Cerebellar nuclear complex (tissue), 1 donor: Measurements from ENCODE around the gene ELOB.

Experiments used
- DNase-seq, 2 experiments: peaks; one replicate each; lab custom pipeline; 2025; lab: John Stamatoyannopoulos, UW

The ELOB gene

DNA sequence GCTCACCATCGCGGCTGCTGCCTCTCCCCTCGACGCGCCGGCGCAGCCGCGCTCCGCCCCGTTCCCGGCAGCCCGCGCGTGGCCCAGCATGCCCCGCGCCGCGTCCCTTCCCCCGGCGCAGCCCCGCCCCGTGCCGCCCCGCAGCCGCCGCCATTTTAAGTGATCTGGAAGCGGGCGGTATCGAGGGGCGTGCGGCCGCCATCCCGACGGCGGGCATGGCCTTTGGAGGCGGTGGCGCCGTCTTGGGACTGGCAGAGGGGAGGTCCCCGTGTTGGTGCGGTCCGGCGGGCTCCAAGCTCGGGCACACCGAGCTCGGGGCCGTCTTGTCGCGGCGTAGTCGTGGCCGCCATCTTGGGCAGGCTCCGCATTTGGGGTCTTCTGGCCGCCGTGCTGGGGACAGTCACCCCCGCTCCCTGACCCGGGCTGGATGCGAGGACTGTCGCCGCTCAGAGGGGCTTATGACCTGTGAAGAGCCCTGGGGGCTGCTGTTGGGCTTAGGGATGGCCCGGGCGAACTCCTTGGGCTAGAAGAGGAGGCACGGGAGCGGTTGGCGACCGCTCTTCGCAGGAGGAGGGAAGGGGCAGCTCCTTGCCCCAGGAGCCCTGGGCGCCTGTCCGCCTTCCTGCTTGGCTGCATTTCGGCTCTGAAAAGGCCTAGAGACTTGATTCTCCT lies at the start of gene ELOB:
TSS of gene ELOB (minus strand) at position 50 of the 672 bp plus-strand sequence. CDS start at position 9, 41 bp downstream.
- peak in 1 of 2 experiments; percentile 22 for DNase-seq

DNA sequence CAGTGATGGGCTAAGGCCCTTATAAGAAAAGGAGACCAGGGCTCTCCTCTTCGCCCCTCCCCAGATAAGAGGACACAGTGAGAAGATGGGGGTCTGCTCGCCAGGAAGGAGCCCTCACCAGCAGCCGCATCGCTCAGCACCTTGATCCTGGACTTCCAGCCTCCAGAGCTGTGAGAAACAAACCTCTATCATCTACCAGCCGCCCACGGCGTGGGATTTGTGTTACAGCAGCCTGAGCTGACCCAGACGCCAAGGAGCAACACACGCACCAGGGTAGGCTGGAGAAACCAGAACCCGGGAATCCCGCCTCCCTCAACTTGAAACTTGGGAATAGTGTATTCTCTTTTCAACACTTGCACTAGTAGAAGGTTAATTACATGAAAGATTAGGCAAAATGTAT lies 48.8 kb upstream of the ELOB start:
- DNase-seq: no peak

DNA sequence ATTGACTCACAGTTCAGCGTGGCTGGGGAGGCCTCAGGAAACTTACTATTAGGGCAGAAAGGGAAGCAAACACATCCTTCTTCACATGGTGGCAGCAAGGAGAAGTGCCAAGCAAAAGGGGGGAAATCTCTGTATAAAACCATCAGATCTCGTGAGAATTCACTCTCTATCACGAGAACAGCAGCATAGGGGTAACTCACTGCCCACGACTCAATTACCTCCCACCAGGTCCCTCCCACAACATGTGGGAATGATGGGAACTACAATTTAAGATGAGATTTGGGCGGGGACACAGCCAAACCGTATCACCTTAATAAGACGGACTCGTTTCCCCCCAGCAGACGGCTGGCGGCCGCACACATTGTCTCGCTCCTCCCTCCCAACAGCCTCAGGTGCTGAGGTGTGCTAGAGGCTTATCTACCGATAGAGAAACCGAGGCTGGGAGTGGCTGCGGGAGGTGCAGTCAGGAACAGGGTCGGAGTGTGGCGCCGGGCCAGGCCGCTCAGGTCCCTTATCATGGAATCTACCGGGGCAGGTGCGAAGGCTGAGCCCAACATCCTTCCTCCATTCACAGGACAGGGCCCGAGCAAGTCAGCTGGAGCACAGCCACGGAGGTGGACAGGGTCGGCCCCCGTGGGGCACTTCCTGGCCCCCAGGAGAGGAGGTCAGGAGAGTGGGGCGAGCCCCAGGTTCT lies 48.1 kb upstream of the ELOB start:
- no peak for DNase-seq

DNA sequence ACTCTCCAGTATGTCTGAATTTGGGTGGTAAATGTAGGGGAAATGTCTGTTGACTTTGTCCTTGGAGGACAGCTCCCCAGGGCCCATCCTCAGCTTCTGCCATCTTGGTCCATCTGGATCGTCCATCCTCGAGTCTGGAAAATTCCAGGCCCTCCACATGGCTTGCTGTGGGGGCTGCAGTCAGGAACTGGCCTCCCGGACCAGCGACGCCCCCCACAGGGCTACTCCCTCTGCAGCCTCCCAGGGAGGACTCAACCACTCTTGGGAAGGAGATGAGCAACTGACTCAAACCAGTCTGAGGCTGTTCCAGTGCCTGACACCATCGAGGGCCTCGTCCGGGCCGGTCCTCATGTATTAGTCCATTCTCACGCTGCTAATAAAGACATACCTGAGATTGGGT lies 47.5 kb upstream of the ELOB start:
- DNase-seq: no peak

DNA sequence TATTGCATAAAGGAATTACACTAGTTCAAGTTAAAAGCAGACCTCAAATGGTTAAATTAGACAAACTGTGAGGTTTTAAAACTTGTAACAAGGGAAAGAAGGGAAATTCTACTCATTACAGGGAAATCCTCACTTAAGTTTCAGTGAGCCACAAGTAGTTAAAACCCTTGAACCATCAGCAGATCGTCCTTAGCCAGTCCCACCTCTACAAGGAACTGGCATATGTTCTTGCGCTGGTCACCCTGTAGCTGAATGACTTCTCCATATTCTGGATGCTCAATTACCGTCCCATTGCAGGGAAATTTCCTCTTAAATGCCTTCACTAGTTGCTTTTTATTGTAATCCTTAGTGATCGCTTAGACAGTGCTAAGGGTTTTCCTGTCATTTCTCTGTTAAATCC lies 45.4 kb upstream of the ELOB start:
- no peak for DNase-seq

DNA sequence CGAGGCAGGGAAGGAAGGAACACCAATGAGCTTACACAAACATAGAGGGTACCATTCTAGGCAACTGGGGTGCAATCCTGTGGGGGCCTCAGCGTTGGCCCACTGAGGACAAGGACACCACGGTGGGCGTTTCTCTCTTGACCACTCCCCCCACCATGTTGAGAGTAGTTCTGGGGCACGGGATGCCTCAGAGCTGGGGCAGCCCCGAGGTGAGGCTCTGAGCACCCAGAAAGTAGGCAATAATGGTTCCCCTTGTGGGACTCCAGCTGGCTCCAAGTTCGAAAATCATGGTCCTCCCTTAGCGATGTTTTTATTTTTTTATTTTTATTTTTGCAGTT lies 45.0 kb upstream of the ELOB start:
- no peak for DNase-seq

DNA sequence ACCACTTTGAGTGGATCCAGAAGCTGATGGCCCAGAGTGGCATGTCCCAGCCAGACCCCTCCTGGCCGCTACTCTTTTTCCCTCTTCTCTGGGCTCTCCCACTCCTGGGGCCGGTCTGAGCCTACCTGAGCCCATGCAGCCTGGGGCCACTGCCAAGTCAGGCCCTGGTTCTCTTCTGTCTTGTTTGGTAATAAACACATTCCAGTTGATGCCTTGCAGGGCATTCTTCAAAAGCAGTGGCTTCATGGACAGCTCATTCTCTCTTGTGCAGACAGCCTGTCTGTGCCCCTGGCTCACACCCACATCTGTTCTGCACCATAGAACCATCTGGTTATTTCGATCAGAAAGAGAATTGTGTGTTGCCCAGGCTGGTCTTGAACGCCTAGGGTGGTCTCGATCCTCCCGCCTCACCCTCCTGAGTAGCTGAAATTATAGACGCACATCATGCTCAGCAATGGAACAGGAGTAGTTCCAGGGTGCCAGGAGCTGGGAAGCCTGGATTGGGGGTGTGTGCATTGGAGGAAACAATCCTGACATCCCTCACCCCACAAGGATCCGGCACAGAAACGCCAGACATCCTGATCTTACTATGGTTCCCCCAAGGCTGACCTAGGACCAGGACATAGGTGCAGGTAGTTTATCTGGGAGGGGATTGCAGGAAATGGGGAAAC lies 44.5 kb upstream of the ELOB start:
- no peak for DNase-seq

DNA sequence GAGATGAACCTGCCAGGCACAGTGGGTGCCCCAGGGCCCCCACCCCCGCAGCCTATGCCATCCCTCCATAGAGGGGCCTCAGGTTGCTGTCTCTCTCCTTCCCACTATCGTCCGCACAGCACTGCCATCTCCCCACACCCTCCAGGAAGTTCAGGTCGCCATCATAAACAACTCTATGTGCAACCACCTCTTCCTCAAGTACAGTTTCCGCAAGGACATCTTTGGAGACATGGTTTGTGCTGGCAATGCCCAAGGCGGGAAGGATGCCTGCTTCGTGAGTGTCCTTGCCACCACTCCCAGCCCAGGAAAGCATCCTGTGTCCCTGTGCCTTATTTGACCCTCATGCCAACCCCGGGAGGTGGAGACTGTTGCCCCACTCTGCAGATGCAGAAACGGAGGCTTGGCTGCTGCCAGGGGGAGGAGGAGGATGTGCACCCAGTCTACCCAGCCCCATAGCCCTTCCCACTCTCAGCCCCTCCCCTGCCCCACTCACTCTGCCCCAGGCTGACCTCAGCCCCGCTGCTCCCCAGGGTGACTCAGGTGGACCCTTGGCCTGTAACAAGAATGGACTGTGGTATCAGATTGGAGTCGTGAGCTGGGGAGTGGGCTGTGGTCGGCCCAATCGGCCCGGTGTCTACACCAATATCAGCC lies 43.9 kb upstream of the ELOB start:
- no peak for DNase-seq

DNA sequence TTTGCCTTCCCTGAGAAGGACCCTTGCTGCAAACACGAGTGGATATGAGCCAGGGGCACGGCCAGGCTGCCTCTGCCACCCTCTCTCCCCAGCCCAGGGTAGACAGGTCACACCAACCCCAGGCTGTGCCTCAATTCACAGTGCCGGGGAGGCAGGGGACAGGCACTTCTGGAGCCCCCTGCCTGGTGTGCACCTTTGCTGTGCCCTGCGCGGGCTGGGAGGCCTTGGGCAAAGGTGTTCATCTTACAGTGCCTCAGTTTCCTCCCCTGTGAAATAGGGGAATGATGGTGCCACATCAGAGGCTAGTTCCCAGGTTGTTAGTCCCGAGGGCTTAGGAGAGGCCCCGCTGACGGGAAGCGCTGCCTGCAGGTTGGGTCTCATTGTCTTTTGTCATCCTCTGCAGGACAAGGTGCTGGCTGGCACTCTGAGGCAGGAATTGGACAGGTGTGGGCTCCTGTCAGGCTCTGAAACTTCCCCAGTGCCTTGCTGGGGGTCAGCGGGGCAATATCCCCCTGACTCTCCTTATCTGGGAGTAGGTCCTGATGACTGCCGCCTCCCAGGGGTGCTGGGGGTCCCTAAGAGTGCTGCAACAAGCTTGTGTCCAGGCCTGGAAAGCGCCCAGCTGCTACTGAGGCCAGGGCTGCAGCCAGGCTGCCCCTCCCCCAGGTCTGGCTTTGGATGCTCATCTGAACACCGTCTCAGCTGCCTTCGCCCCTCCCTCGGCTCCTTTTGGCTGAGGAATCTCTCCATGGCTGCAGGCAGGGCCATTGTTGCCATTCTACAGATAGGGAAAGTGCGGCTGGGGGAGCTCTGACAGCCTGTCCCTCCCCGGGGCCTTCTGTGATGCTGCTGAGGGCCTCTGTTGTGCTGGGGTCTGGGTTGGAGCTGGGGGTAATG lies 43.1 kb upstream of the ELOB start:
- DNase-seq: no peak

DNA sequence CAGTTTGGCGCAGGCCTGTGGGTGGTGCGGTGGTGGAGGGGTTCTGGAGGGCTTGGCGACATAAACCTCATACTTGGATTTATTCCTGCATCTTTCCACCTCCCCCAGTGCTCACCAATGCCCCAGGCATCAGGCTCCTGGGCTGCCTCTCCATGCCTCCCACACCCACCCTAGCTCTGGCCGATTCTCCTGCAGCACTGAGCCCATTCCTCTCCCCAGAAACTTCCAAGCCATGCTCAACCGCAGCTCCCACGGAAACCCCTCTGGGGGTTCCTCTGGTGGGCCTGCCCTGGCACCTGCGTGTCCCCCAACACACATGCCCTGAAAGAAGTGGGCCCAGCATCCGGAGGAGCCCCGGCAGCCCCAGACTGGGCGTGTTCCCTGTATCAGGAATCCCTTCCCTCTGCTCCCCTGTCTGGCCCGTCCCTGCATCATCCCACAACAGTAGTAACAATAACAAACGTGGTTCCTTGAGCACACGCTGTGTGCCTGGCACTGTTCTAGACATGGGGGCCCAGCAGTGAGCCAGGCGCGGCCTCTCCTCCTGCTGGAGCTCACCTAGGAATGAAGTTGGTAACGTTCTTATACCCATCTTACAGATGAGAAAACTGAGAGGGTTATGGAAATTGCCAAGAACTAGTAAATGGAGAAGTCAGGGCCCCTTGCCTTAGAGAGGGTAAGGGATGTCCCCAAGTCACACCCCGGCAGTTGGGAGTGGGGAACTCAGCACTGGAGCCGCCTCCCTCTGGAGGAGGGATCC lies 42.3 kb upstream of the ELOB start:
- no peak for DNase-seq

DNA sequence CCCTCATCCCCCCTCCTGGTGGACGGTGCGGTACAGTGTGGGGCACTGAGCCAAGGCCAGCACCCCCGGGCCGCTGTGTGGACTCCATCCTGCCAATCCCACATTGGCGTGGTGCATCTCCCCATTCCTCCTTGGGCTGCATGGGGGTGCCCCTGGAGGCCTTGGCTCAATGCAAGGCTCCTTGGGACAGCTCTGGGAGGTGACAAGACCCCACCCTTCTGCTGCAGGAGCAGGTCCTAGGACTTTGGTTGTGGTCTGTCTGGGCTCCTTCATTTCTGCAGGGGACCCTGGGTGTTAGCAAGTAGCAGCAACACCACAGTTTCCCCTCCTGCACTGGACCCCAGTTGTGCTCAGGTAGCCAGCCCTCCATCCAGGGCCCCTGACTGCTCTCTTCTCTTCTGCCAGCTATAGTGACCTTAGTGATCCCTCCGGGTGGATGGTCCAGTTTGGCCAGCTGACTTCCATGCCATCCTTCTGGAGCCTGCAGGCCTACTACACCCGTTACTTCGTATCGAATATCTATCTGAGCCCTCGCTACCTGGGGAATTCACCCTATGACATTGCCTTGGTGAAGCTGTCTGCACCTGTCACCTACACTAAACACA lies 41.3 kb upstream of the ELOB start:
- DNase-seq: no peak

DNA sequence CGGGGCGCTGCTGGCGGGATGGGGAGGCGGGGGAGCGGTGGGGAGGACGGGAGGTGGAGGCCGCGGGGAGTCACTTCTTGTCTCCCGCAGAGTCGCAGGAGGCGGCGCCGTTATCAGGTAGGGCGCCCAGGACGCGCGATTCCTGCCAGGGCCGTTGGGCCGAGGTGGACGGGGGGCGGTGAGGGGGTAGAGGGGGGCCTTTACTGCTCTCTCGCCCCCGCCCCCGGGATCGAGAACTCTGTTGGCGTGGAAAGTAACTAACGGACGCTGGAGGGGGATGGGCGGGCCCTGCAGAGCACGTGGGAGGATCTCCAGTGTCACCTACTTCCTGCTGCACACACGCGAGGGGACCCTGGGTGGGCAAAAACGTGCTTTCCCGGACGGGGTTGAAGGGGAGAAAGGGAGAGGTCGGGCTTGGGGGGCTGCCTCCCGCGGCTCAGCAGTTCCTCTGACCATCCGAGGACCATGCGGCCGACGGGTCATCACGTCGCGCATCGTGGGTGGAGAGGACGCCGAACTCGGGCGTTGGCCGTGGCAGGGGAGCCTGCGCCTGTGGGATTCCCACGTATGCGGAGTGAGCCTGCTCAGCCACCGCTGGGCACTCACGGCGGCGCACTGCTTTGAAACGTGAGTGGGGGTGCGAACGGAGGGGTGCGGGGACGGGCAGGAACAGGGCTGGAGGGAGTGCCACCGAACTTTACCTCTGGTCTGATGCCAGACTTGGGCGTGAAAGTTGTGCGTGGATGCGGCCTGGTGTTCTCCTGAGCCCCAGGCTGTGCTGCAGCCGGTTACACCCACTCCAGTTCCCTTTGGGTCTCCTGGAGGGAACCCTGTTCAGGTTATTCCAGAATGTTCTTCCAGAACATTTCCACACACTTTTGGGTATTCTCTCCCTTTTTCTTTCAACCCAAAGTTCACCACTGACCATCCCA lies 40.5 kb upstream of the ELOB start:
- DNase-seq: no peak

DNA sequence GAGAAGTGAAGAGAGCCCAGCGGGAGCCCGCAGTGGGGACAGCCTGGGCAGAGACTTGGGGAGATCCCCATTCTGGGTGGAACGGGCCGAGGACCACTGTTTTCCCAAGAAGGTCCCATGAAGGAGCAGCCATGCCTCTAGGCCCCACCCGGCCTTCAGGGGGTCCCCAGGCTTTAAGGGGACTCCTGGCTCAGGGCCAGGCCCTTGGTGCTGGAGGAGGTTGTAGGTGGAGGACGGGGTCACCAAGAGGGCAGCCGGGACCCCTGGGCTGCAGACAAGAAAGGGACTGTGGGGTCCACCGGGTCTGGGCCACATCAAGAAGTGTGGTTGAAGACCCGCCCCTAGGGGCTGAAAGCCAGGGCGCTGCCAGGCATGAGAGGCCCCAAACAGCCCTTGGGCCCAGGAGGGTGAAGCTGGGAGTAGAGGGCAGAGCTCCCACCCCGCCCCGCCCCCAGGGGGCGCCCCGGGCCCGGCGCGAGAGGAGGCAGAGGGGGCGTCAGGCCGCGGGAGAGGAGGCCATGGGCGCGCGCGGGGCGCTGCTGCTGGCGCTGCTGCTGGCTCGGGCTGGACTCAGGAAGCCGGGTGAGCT lies 39.8 kb upstream of the ELOB start, which contains the start of gene PRSS21:
TSS of gene PRSS21 (plus strand) at position 487 of the 589 bp plus-strand sequence. CDS start at position 519, 32 bp downstream.
- DNase-seq: no peak

DNA sequence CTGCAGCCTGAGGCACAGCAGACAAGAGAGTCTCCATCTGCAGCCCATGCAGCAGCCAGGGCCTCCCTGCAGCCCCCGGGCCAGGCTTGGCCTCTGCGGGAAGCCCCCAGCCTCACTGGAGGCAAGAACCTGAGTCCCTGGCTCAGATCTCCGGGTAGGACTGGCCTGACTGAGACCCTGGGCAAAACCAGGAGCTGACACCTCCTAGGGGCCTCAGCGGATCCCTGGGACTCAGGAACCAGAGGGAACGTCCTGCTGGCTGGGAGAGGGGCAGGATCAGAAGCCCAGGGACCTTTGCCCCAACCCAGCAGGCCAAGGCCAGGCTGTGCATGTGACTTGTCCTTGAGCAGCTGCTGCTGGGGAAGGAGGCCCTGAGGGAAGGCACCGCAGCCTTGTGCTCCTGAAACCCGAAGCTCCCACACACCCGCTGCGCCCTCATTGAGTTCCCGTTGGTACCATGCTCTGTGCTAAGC lies 38.3 kb upstream of the ELOB start:
- DNase-seq: no peak

DNA sequence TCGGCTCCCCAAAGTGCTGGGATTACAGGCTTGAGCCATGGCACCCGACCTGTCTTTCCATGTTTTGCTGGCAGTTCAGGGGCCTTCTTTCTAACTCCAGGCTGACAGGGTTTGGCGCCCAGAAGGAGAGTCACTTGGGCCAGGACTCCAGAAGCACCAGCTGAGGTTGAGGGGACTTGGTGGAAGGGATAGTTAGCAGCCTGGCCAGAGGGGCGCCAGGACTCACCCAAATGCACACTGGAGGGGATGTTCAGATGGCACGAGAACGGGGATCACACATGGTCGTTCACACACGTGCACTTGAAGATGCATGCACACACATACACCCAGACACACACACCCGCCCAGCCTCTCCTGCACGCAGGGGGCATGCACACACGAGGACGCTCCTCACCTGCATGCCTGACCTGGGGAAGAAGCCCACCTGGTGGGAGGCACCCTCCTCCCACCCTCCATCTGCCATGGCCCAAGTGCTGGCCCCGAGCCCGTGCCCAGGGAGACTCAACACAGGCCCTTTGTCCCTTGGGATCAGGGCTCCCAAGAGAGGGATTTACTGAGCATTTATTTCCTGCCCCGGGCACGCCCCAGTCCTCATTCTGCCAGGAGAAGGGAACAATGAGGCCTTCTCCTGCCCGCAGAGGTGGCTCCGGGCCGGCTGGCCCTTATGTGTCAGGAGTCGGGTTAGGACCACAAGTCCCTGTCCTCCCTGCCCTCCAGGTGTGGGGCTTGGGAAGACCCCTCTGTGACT lies 37.6 kb upstream of the ELOB start:
- no peak for DNase-seq

DNA sequence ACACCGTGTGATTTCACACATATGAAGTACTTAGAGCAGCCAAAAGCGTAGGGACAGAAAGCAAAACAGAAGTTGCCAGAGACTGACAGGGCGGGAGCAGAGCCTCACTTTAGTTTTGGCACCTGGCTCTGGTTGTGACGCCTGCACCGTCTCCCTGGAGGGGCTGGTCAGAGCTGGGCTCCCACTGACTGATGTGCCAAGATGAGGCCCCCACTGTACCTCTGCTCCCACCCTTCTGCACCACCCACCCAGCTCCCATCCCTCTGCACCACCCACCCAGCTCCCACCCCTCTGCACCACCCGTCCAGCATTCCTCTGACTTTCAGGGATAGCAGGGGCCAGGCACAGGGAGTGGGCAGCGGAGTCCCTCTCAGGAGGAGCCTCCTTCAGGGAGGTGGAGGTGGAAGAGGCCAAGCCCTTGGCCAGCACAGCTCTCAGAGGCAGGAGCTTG lies 36.7 kb upstream of the ELOB start:
- DNase-seq: no peak

DNA sequence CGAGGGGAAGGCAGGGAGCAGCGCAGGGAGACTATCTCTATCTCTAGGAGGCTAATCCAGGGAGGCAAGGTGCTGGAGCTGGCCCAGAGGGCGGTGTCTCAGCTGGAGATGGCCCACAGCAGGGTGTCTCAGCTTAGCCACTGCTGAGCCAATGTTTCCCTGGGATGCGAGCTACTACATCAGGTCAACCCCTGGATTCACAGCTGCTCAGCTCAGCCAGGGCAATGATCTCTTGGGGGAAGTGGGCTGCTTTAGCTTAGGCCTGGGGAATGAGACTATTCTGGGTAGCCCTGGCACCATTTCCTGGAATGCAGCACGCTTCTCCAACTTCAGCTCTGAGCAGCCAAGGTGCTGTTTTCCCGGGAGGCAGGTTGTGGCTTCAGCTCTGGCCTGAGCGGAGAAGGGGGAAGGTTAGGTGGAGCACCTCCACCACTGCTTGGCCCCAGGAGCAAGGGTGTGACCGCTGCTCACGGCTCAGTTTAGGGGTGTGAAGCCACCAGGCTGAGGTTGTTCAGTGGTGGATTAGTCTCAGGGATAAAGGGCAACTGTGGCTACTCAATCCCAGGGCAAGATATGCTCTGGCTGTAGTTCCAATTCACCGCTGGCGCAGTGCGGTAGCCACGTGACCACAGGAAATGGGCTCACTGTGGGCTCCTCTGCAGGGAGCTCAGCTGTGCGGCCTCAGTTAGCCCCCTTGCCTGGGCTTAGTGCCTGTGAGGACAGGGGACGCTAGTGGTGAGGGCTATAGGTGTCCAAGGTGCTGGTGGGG lies 34.8 kb upstream of the ELOB start:
- no peak for DNase-seq
